A549 (cell line): Measurements from ENCODE around the gene ACBD4. TPM values are rescaled to one million over a fixed set of nuclear protein-coding genes. Genes with fewer than 3 reads are reported as not detected.

Experiments
- ATAC-seq, 2 experiments: fragments of 200-7000 bp in 1 of 2; fragments of >200 bp in 1 of 2; cut with Nextera tagmentation in 1 of 2; cut with Tn5 transposase in 1 of 2; 3 replicates each; pipeline versions ENCODE4 v1.8.0 to v1.9.1; 2018 to 2020; ENCODE audit warnings: mild to moderate bottlenecking in 1 of 2, moderate library complexity in 1 of 2
- CTCF ChIA-PET: fragments of 300-600 bp; sonication (Branson Sonifier 250); formaldehyde crosslinking; extraction: SDS; loops from one replicate; lab custom pipeline; 2021; ENCODE audit warnings: antibody characterized with exemption, inconsistent platforms; lab: Yijun Ruan, JAX
- POLR2A ChIA-PET: fragments of 350-600 bp; formaldehyde crosslinking; extraction: SDS; loops from one replicate; lab custom pipeline; 2021; ENCODE audit warnings: antibody characterized with exemption, inconsistent platforms; lab: Yijun Ruan, JAX
- DNase-seq, 2 experiments: peaks; one replicate each; pipeline versions ENCODE4 v3.0.0 to v3.0.0-alpha.2; 2011 to 2016; ENCODE audit warnings: low read depth in 1 of 2, low spot score in 1 of 2
- FAIRE-seq: peaks from 2 replicates; lab custom pipeline; 2011; peaks lifted over from hg19 to GRCh38; lab: Jason Lieb, UNC
- H3K27ac ChIP-seq, 2 experiments: fragments of >200 bp; sonication (Bioruptor Twin); formaldehyde crosslinking; 3 replicates each; pipeline ENCODE4 v1.5.1; 2016 to 2017
- H3K4me1 ChIP-seq: fragments of >200 bp; sonication (Bioruptor Twin); formaldehyde crosslinking; 3 replicates; pipeline ENCODE4 v1.6.1; 2016
- H3K4me2 ChIP-seq: fragments of >200 bp; sonication (Bioruptor Twin); formaldehyde crosslinking; 3 replicates; pipeline ENCODE4 v1.6.1; 2016
- H3K4me3 ChIP-seq: fragments of >200 bp; sonication (Bioruptor Twin); formaldehyde crosslinking; 3 replicates; pipeline ENCODE4 v1.5.1; 2016
- H3K9me3 ChIP-seq: fragments of >200 bp; sonication (Bioruptor Twin); formaldehyde crosslinking; 3 replicates; pipeline ENCODE4 v1.6.1; 2016
- CBX8 ChIP-seq: fragments of 200-600 bp; sonication (generic); IDR thresholded peaks from 2 replicates; pipeline ENCODE4 v1.6.1; 2016
- CEBPB ChIP-seq, 2 experiments: fragments of >200 bp in 1 of 2; sonication (Bioruptor Twin) in 1 of 2; formaldehyde crosslinking in 1 of 2; IDR thresholded peaks; 2 replicates each; pipeline ENCODE4 v1.6.1; 2012 to 2016
- EHMT2 ChIP-seq: fragments of 200-600 bp; sonication (generic); IDR thresholded peaks from 2 replicates; pipeline ENCODE4 v1.6.1; 2016; ENCODE audit warnings: antibody characterized with exemption, low read depth, mild to moderate bottlenecking, moderate library complexity
- EP300 ChIP-seq, 2 experiments: fragments of >200 bp; sonication (Bioruptor Twin); formaldehyde crosslinking; IDR thresholded peaks; 2 replicates in 1 of 2; 3 replicates in 1 of 2; pipeline ENCODE4 v1.6.1; 2016 to 2017
- FOSB ChIP-seq: fragments of 250-450 bp; sonication (Bioruptor Pico); IDR thresholded peaks from 2 replicates; pipeline ENCODE4 v1.5.0; 2020; ENCODE audit warnings: mild to moderate bottlenecking, moderate library complexity
- GATA3 ChIP-seq: IDR thresholded peaks from 2 replicates; pipeline ENCODE4 v1.6.1; 2012; ENCODE audit warnings: borderline replicate concordance
- HEYL ChIP-seq: fragments of 250-450 bp; sonication (Bioruptor Pico); IDR thresholded peaks from 2 replicates; pipeline ENCODE4 v1.8.0; 2021; ENCODE audit warnings: mild to moderate bottlenecking, moderate library complexity
- KDM5A ChIP-seq: fragments of 200-600 bp; sonication (generic); IDR thresholded peaks from 2 replicates; pipeline ENCODE4 v1.6.1; 2016; ENCODE audit warnings: antibody characterized with exemption, mild to moderate bottlenecking
- MAFK ChIP-seq: fragments of 450-650 bp; IDR thresholded peaks from 2 replicates; pipeline ENCODE4 v1.6.1; 2014; ENCODE audit not compliant: partially characterized antibody
- NFE2L2 ChIP-seq: fragments of 150-350 bp; conservative IDR thresholded peaks from 2 replicates; pipeline ENCODE4 v1.6.1; 2014; ENCODE audit warnings: low read length
- NPAS2 ChIP-seq: fragments of 250-450 bp; sonication (Bioruptor Pico); IDR thresholded peaks from 2 replicates; pipeline ENCODE4 v1.8.0; 2022; ENCODE audit warnings: mild to moderate bottlenecking, moderate library complexity, borderline replicate concordance
- NR3C1 ChIP-seq: fragments of >200 bp; sonication (Bioruptor Twin); formaldehyde crosslinking; IDR thresholded peaks from 3 replicates; pipeline ENCODE4 v1.6.1; 2017
- POLR2A ChIP-seq: IDR thresholded peaks from 2 replicates; pipeline ENCODE4 v1.6.1; 2012; ENCODE audit warnings: mild to moderate bottlenecking, low read length
- RCOR1 ChIP-seq: fragments of 150-350 bp; IDR thresholded peaks from 2 replicates; pipeline ENCODE4 v1.6.1; 2014; ENCODE audit warnings: antibody characterized with exemption, low read length, low read depth
- ZC3H11A ChIP-seq: fragments of 450-650 bp; IDR thresholded peaks from 2 replicates; pipeline ENCODE4 v1.6.1; 2014; ENCODE audit warnings: antibody characterized with exemption, mild to moderate bottlenecking
- WGBS: methylation state at CpG from one replicate; pipeline ENCODE4 v1.1.6; 2017; ENCODE audit errors: missing lambda C conversion rate; 5-methylcytosine and 5-hydroxymethylcytosine counted together
- polyA plus RNA-seq, 4 experiments: library from polyadenylated mRNA; depleted of rRNA in 3 of 4; stranded (reverse); fragments of >200 nt; fragmentation: RNase III in 1 of 4; extraction: RNeasy Plus Mini Kit Qiagen cat#74134 plus additional on column Dnase treatment in 1 of 4; gene quantifications; 2 replicates in 3 of 4; 3 replicates in 1 of 4; pipeline ENCODE4 v1.2.3, GENCODE V29; 2011 to 2017
- TF ChIP-seq, protein P1 (sequence below): fragments of 450-650 bp; IDR thresholded peaks from 2 replicates; pipeline ENCODE4 v1.6.1; 2014; ENCODE audit warnings: antibody characterized with exemption
- TF ChIP-seq, protein P2 (sequence below): IDR thresholded peaks from 2 replicates; pipeline ENCODE4 v1.6.1; 2012
- TF ChIP-seq, protein P3 (sequence below): fragments of >200 bp; sonication (Bioruptor Twin); formaldehyde crosslinking; IDR thresholded peaks from 2 replicates; pipeline ENCODE4 v1.6.1; 2016
- TF ChIP-seq, protein P4 (sequence below): fragments of >200 bp; sonication (Bioruptor Twin); formaldehyde crosslinking; IDR thresholded peaks from 3 replicates; pipeline ENCODE4 v1.6.1; 2016

The ACBD4 gene
- polyA plus RNA-seq, 2 of the 4 experiments (the other 2 are of a cell fraction), result 11.4 to 13.7 TPM

DNA sequence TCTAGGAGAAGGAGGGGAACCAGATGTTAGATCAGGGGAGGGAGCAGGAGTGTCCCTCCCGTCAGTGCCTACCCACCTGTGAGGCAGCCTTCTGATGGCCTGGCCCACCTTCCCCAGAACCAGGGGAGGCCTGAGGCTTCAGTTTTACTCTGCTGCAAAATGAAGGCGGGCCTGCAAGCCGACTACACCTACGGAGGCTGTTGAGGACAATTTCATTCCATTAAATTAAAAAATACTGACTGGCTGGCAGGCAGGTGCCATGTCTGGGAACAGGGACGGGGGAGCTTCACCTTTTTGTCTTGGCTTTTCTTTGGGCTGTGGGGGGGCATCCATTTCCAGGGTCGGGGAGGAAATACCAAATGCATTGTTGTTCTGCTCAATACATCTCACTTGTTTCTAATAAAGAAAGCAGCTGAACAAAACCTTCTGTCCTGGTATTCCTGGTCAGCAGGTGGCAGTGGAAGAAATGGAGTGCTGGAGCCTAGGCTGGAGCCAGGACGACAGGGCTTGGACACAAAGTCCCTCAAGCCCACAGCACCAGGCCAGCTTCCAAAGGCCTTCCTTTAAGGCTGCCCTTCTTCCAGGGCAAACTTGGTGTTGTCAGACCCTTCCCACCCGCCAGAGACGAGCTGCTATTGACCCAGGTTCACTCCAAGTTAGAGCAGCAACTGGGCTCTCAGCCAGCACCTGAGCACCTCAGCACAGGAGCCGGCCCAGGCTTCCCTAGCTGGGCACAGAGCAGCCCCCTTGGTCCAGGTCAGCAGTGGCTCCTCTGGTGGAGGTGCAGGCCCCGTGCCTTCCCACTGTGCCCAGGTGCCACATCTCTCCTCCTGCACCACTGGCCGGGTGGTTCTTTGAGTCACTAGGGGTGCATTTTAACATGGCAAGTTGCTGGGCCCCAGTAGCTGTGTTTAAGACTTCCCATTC, 26.6 kb upstream of the ACBD4 start (continued):
- TF ChIP-seq, protein P1, sequence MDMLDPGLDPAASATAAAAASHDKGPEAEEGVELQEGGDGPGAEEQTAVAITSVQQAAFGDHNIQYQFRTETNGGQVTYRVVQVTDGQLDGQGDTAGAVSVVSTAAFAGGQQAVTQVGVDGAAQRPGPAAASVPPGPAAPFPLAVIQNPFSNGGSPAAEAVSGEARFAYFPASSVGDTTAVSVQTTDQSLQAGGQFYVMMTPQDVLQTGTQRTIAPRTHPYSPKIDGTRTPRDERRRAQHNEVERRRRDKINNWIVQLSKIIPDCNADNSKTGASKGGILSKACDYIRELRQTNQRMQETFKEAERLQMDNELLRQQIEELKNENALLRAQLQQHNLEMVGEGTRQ, result no peak
- TF ChIP-seq EHMT2 (no peak), CEBPB (IDR thresholded peaks at IDR 0.05) (no peak)

DNA sequence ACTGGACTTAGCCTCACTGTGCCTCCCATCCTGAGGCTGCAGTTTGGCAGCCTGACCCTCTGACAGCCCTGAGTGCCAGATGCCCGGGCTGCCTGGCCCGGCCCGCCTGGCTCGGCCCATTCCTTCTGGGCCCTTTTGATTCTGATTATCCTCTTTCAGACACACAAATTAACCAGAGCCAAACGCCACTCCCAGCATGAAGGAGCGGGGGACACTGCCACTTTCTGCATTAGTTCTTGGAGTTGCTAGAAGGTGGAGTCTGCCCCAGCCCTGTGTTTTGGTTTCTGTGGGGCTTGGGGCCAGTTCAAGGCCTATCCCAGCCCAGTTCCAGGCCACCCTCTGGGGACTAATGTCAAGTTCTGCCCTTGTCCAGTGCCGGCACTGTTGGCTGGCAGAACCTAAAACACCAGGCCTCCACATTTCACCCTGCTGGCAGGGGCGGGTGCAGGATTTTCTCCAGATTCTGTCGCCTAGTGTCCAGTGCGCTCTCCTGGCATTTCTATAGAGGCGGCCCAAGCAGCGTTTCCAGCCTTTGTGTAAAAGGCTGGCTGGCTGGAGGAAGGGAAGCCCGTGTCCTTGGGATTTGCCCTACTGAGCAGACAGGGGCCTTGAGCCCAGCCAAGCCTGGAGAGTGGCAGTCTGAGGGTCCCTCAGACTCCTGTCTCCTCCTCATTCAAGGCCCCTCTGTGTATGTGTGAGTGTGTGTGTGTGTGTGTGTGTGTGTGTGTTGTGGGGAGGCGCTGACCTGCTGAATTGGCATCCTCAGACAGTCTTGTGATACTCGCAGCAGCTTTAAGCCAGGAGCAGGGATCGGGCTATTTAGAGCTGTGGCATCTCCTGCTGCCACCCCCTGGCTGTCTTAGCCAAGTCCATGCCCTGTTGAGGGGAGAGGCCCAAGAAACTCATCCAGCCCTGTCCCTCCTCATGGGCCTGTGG, 24.5 kb upstream of the ACBD4 start:
- TF ChIP-seq HEYL (CRISPR knock-in tag) (no peak), RCOR1 (no peak), NFE2L2 (no peak), NPAS2 (CRISPR knock-in tag) (no peak), MAFK (no peak), ZC3H11A (no peak), KDM5A (no peak), FOSB (CRISPR knock-in tag) (no peak), POLR2A (no peak)
- TF ChIP-seq, protein P2, sequence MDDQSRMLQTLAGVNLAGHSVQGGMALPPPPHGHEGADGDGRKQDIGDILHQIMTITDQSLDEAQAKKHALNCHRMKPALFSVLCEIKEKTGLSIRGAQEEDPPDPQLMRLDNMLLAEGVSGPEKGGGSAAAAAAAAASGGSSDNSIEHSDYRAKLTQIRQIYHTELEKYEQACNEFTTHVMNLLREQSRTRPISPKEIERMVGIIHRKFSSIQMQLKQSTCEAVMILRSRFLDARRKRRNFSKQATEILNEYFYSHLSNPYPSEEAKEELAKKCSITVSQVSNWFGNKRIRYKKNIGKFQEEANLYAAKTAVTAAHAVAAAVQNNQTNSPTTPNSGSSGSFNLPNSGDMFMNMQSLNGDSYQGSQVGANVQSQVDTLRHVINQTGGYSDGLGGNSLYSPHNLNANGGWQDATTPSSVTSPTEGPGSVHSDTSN, result no peak
- TF ChIP-seq, protein P3, sequence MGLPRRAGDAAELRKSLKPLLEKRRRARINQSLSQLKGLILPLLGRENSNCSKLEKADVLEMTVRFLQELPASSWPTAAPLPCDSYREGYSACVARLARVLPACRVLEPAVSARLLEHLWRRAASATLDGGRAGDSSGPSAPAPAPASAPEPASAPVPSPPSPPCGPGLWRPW, result no peak
- TF ChIP-seq, protein P4, sequence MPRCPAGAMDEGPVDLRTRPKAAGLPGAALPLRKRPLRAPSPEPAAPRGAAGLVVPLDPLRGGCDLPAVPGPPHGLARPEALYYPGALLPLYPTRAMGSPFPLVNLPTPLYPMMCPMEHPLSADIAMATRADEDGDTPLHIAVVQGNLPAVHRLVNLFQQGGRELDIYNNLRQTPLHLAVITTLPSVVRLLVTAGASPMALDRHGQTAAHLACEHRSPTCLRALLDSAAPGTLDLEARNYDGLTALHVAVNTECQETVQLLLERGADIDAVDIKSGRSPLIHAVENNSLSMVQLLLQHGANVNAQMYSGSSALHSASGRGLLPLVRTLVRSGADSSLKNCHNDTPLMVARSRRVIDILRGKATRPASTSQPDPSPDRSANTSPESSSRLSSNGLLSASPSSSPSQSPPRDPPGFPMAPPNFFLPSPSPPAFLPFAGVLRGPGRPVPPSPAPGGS, result no peak
- DNase-seq (no peak), FAIRE-seq (no peak), ATAC-seq (peak in 1 of 2 experiments; percentile 22; a peak in 3 of 6 replicates)
- CTCF ChIA-PET, result interaction anchor here (0.7 to 12.0 kb wide), 9 partner anchors 8 to 200 kb away, joined by 3 to 288 read pairs (median 17); partner anchors contain the start of genes ACBD4 and PLCD3
- Histone ChIP-seq H3K4me1 (no peaks in the 10 kb centered on the region), H3K4me3 (no peak overlapping the region), H3K27ac (peak overlapping the region in 1 of 2 experiments; percentile 48; a peak in 3 of 6 replicates), H3K9me3 (no peaks in the 10 kb centered on the region), H3K4me2 (no peak overlapping the region)
- POLR2A ChIA-PET, result no interaction called here
- 84% methylated on average over 14 of the region's 16 CpGs for WGBS

DNA sequence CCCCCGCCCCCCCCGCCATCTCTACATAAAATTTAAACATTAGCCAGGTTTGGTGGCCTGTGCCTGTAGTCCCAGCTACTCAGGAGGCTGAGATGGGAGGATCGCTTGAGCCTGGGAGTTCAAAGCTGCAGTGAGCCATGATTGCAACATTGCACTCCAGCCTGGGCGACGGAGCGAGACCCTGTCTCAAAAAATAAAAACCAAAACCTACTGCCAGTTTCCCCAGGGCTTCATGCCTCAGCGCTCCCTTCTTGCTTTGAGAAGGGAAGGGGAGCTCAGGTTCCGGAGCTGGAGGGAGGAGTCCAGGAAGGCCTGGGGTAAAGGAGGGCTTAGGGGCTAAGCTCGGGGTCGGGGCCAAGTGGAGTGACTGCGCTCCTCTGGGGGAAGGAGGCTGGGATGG, 23.6 kb upstream of the ACBD4 start:
- Histone ChIP-seq H3K4me2 (no peak overlapping the region), H3K27ac (peak overlapping the region in 1 of 2 experiments; percentile 48; a peak in 2 of 6 replicates), H3K4me1 (no peaks in the 10 kb centered on the region), H3K4me3 (no peak overlapping the region), H3K9me3 (no peaks in the 10 kb centered on the region)
- ATAC-seq, result no peak
- CTCF ChIA-PET, result interaction anchor here (0.7 to 12.0 kb wide), 8 partner anchors 9 to 90 kb away, joined by 3 to 288 read pairs (median 7); partner anchors contain the start of genes ACBD4 and PLCD3
- TF ChIP-seq, protein P2, result no peak
- TF ChIP-seq GATA3 (no peak), RCOR1 (no peak), EP300 (IDR thresholded peaks at IDR 0.05) (no peak), CBX8 (no peak), NR3C1 (no peak)
- no peak for DNase-seq
- POLR2A ChIA-PET, result interaction anchor here (0.9 kb wide), 1 partner anchor 18 kb away, joined by 4 read pairs; no protein-coding TSS in a partner anchor
- 89% methylated on average over 11 of the region's 11 CpGs for WGBS
- no peak for FAIRE-seq
